ENCODE results near the gene EXOSC9. TPM values are rescaled to one million over a fixed set of nuclear protein-coding genes. Genes with fewer than 3 reads are reported as not detected.

The EXOSC9 gene
- total and polyA plus RNA-seq, 2 donors (not counting 1 experiment from before 2014, with no cell fraction given), result 15.5 to 33.8 TPM

- DNase-seq (ENCODE audit: low read depth in 2 of 2), result no peak
- no peaks in the 10 kb centered on the region for H3K4me1 ChIP-seq (ENCODE audit: control insufficient read depth, extremely low read depth, insufficient read depth, low read length)
- H3K27me3 ChIP-seq (ENCODE audit: control insufficient read depth, insufficient read depth, low read length), result no peaks in the 10 kb centered on the region
- TF ChIP-seq EZH2 (IDR thresholded peaks at IDR 0.05; ENCODE audit: low read length, missing control alignments) (no peak), CTCF (conservative IDR thresholded peaks at IDR 0.05 in 1 of 2, IDR thresholded peaks at IDR 0.05 in 1 of 2; ENCODE audit: low read depth in 1 of 2, low read length in 2 of 2) (no peak)
- H3K36me3 ChIP-seq (ENCODE audit: control insufficient read depth, insufficient read depth, low read length), result no peaks in the 10 kb centered on the region
- no peaks in the 10 kb centered on the region for H4K20me1 ChIP-seq (ENCODE audit: control insufficient read depth, extremely low read depth, insufficient read depth, low read length)
- no peak overlapping the region for H2AFZ ChIP-seq (ENCODE audit: low read length)
- H3K9ac ChIP-seq (ENCODE audit: insufficient read depth, low read length), result no peak overlapping the region
- H3K79me2 ChIP-seq (ENCODE audit: control insufficient read depth, insufficient read depth, low read length), result peaks cover 48% of the 10 kb centered on the region
- H3K4me3 ChIP-seq (replicated peaks in 1 of 4; ENCODE audit: control extremely low read depth in 1 of 4, insufficient read depth in 1 of 4, low read depth in 3 of 4, low read length in 4 of 4), result peak overlapping the region; percentile 55 to 90 (median 78)
- no peak overlapping the region for H3K27ac ChIP-seq (ENCODE audit: insufficient read depth, low read length)
- H3K4me2 ChIP-seq (ENCODE audit: extremely low read depth, insufficient read depth, low read length), result peak overlapping the region; percentile 53
- no peaks in the 10 kb centered on the region for H3K9me3 ChIP-seq (ENCODE audit: control insufficient read depth, insufficient read depth, low read depth, low read length)
These were observed 20.9 kb downstream of the EXOSC9 start for GRCh38 chr4:121822047-121822446.

- peak overlapping the region; percentile 55 to 90 (median 78) for H3K4me3 ChIP-seq (replicated peaks in 1 of 4; ENCODE audit: control extremely low read depth in 1 of 4, insufficient read depth in 1 of 4, low read depth in 3 of 4, low read length in 4 of 4)
- no peaks in the 10 kb centered on the region for H3K9me3 ChIP-seq (ENCODE audit: control insufficient read depth, insufficient read depth, low read depth, low read length)
- H4K20me1 ChIP-seq (ENCODE audit: control insufficient read depth, extremely low read depth, insufficient read depth, low read length), result no peaks in the 10 kb centered on the region
- H3K79me2 ChIP-seq (ENCODE audit: control insufficient read depth, insufficient read depth, low read length), result peaks cover 45% of the 10 kb centered on the region
- H3K4me2 ChIP-seq (ENCODE audit: extremely low read depth, insufficient read depth, low read length), result peak overlapping the region; percentile 53
- no peaks in the 10 kb centered on the region for H3K36me3 ChIP-seq (ENCODE audit: control insufficient read depth, insufficient read depth, low read length)
- H2AFZ ChIP-seq (ENCODE audit: low read length), result peak overlapping the region; percentile 9
- H3K27ac ChIP-seq (ENCODE audit: insufficient read depth, low read length), result peak overlapping the region; percentile 73
- no peak for TF ChIP-seq EZH2 (IDR thresholded peaks at IDR 0.05; ENCODE audit: low read length, missing control alignments)
- TF ChIP-seq CTCF (conservative IDR thresholded peaks at IDR 0.05 in 1 of 2, IDR thresholded peaks at IDR 0.05 in 1 of 2; ENCODE audit: low read depth in 1 of 2, low read length in 2 of 2), result peak; percentile 9 to 27
- H3K4me1 ChIP-seq (ENCODE audit: control insufficient read depth, extremely low read depth, insufficient read depth, low read length), result no peaks in the 10 kb centered on the region
- H3K9ac ChIP-seq (ENCODE audit: insufficient read depth, low read length), result peak overlapping the region; percentile 58
- DNase-seq (ENCODE audit: low read depth in 2 of 2), result peak; percentile 24 to 37
- no peaks in the 10 kb centered on the region for H3K27me3 ChIP-seq (ENCODE audit: control insufficient read depth, insufficient read depth, low read length)
These were observed 21.8 kb downstream of the EXOSC9 start for GRCh38 chr4:121822796-121823504.

- H3K27ac ChIP-seq (ENCODE audit: insufficient read depth, low read length), result peak within 1 kb of the TSS; percentile 73
- H3K4me1 ChIP-seq (ENCODE audit: control insufficient read depth, extremely low read depth, insufficient read depth, low read length), result no peaks in the 10 kb centered on the region
- H3K27me3 ChIP-seq (ENCODE audit: control insufficient read depth, insufficient read depth, low read length), result no peaks in the 10 kb centered on the region
- H3K9me3 ChIP-seq (ENCODE audit: control insufficient read depth, insufficient read depth, low read depth, low read length), result no peaks in the 10 kb centered on the region
- TF ChIP-seq EZH2 (IDR thresholded peaks at IDR 0.05; ENCODE audit: low read length, missing control alignments) (no peak), CTCF (conservative IDR thresholded peaks at IDR 0.05 in 1 of 2, IDR thresholded peaks at IDR 0.05 in 1 of 2; ENCODE audit: low read depth in 1 of 2, low read length in 2 of 2) (no peak)
- no peaks in the 10 kb centered on the region for H4K20me1 ChIP-seq (ENCODE audit: control insufficient read depth, extremely low read depth, insufficient read depth, low read length)
- H3K79me2 ChIP-seq (ENCODE audit: control insufficient read depth, insufficient read depth, low read length), result peaks cover 40% of the 10 kb centered on the region
- peak within 1 kb of the TSS; percentile 73 for H3K4me2 ChIP-seq (ENCODE audit: extremely low read depth, insufficient read depth, low read length)
- peak within 1 kb of the TSS; percentile 78 for H2AFZ ChIP-seq (ENCODE audit: low read length)
- DNase-seq (ENCODE audit: low read depth in 2 of 2), result peak; percentile 95 to 97
- peak within 1 kb of the TSS; percentile 58 for H3K9ac ChIP-seq (ENCODE audit: insufficient read depth, low read length)
- no peaks in the 10 kb centered on the region for H3K36me3 ChIP-seq (ENCODE audit: control insufficient read depth, insufficient read depth, low read length)
- peak within 1 kb of the TSS; percentile 55 to 90 (median 78) for H3K4me3 ChIP-seq (replicated peaks in 1 of 4; ENCODE audit: control extremely low read depth in 1 of 4, insufficient read depth in 1 of 4, low read depth in 3 of 4, low read length in 4 of 4)
These were observed 22.5 kb downstream of the EXOSC9 start, which contains the start of gene CCNA2 for GRCh38 chr4:121823505-121824170. Gene CCNA2 (minus strand): TSS chr4:121823883. CDS start chr4:121823628, 255 bp downstream.

Data from fibroblast of lung (primary cell).